ENCODE results near the gene DNAJC1.
"Not testable (repeated sequence)": the region's sequence is repeated elsewhere in the genome, so short reads cannot be mapped to it uniquely, and the experiment has no call there.

GRCh38 chr10:21818416-21818815 is 185.1 kb downstream of the DNAJC1 start:
- not testable (repeated sequence) for TF ChIP-seq CTCF (IDR thresholded peaks at IDR 0.05; ENCODE audit: borderline replicate concordance, extremely low read depth, low read length, poor library complexity, severe bottlenecking); EZH2 (IDR thresholded peaks at IDR 0.05; ENCODE audit: borderline replicate concordance, low read depth, low read length, severe bottlenecking)
